HepG2 (cell line): ENCODE measurements around the gene ADARB2. TPM values are rescaled to one million over a fixed set of nuclear protein-coding genes. Genes with fewer than 3 reads are reported as not detected.

ENCODE experiments used
- BCL6 ChIP-seq: IDR thresholded peaks from 2 replicates; pipeline ENCODE4 v1.6.1; 2016; ENCODE audit warnings: missing genetic modification reagents, missing compliant biosample characterization
- FOXP1 ChIP-seq, 2 experiments: fragments of 450-650 bp in 1 of 2; IDR thresholded peaks; 2 replicates each; pipeline ENCODE4 v1.6.1; 2017 to 2018; ENCODE audit warnings: antibody characterized with exemption in 1 of 2
- HCFC1 ChIP-seq: fragments of 150-350 bp; IDR thresholded peaks from 2 replicates; pipeline ENCODE4 v1.6.1; 2014; ENCODE audit warnings: low read depth, low read length
- HNRNPL ChIP-seq: fragments of 200-400 bp; formaldehyde crosslinking; IDR thresholded peaks from 2 replicates; pipeline ENCODE4 v1.6.1; 2017; ENCODE audit warnings: mild to moderate bottlenecking, low read depth, low read length
- KDM6A ChIP-seq: IDR thresholded peaks from 2 replicates; pipeline ENCODE4 v1.6.1; 2016; ENCODE audit warnings: low read depth
- NCOR1 ChIP-seq: fragments of 200-600 bp; sonication (generic); IDR thresholded peaks from 2 replicates; pipeline ENCODE4 v1.7.0; 2017; ENCODE audit warnings: antibody characterized with exemption, low read length, borderline replicate concordance
- PTBP1 ChIP-seq: fragments of 200-400 bp; formaldehyde crosslinking; IDR thresholded peaks from 2 replicates; pipeline ENCODE4 v1.6.1; 2018; ENCODE audit warnings: low read length, low read depth; ENCODE audit not compliant: poor library complexity, severe bottlenecking
- RNF2 ChIP-seq: fragments of 450-650 bp; conservative IDR thresholded peaks from 2 replicates; pipeline ENCODE4 v1.6.1; 2016; ENCODE audit warnings: low read depth
- SIX4 ChIP-seq: sonication (generic); formaldehyde crosslinking; IDR thresholded peaks from 2 replicates; pipeline ENCODE4 v1.4.0; 2020; ENCODE audit warnings: missing genetic modification reagents
- SMARCC2 ChIP-seq: fragments of 450-650 bp; IDR thresholded peaks from 2 replicates; pipeline ENCODE4 v1.6.1; 2017; ENCODE audit warnings: antibody characterized with exemption, mild to moderate bottlenecking
- SPEN ChIP-seq: sonication (generic); formaldehyde crosslinking; IDR thresholded peaks from 2 replicates; pipeline ENCODE4 v1.5.1; 2020; ENCODE audit warnings: low read depth, mild to moderate bottlenecking, missing genetic modification reagents
- TCF7 ChIP-seq: sonication (generic); IDR thresholded peaks from 2 replicates; pipeline ENCODE4 v1.6.1; 2016; ENCODE audit warnings: antibody characterized with exemption, low read depth
- TEAD2 ChIP-seq: sonication (generic); formaldehyde crosslinking; IDR thresholded peaks from 2 replicates; pipeline ENCODE4 v1.9.0; 2021; ENCODE audit warnings: missing genetic modification reagents
- ZNF17 ChIP-seq: sonication (generic); formaldehyde crosslinking; IDR thresholded peaks from 2 replicates; pipeline ENCODE4 v1.5.0; 2020; ENCODE audit warnings: mild to moderate bottlenecking, missing genetic modification reagents
- ZNF24 ChIP-seq: fragments of 450-650 bp; IDR thresholded peaks from 2 replicates; pipeline ENCODE4 v1.6.1; 2017; ENCODE audit warnings: antibody characterized with exemption, mild to moderate bottlenecking
- ZNF282 ChIP-seq: fragments of 450-650 bp; IDR thresholded peaks from 2 replicates; pipeline ENCODE4 v1.6.1; 2018; ENCODE audit not compliant: partially characterized antibody
- ZNF335 ChIP-seq: sonication (generic); formaldehyde crosslinking; IDR thresholded peaks from 2 replicates; pipeline ENCODE4 v1.4.0; 2020; ENCODE audit warnings: missing genetic modification reagents
- ZNF350 ChIP-seq: sonication (generic); formaldehyde crosslinking; IDR thresholded peaks from 2 replicates; pipeline ENCODE4 v1.4.0; 2020; ENCODE audit warnings: mild to moderate bottlenecking, low read depth, missing genetic modification reagents, borderline replicate concordance
- ZNF841 ChIP-seq: sonication (generic); formaldehyde crosslinking; IDR thresholded peaks from 2 replicates; pipeline ENCODE4 v1.8.1; 2023; ENCODE audit warnings: missing genetic modification reagents, borderline replicate concordance
- polyA plus RNA-seq, 8 experiments: library from polyadenylated mRNA; depleted of rRNA in 3 of 8; stranded (reverse) in 7 of 8; unstranded in 1 of 8; fragments of >200 nt; fragmentation: Illumina TruSeq in 4 of 8; extraction: Trizol in 4 of 8; gene quantifications; 2 replicates each; pipeline versions ENCODE4 v1.2.1 to v1.2.3, GENCODE V29; 2011 to 2016; ENCODE audit warnings: low read depth in 4 of 8, missing spikeins in 1 of 8, mixed read lengths in 1 of 8; ENCODE audit not compliant: insufficient read depth in 1 of 8
- total RNA-seq, 5 experiments: library from RNA; depleted of rRNA; stranded (reverse); fragments of >200 nt; fragmentation: Illumina TruSeq; extraction: Trizol; gene quantifications; 2 replicates each; pipeline ENCODE4 v1.2.3, GENCODE V29; 2016; ENCODE audit warnings: low read depth in 1 of 5
- TF ChIP-seq, protein P1 (sequence below): IDR thresholded peaks from 2 replicates; pipeline ENCODE4 v1.4.0; 2020; ENCODE audit warnings: mild to moderate bottlenecking, missing genetic modification reagents
- TF ChIP-seq, protein P2 (sequence below): sonication (generic); formaldehyde crosslinking; IDR thresholded peaks from 2 replicates; pipeline ENCODE4 v1.9.0; 2021; ENCODE audit warnings: mild to moderate bottlenecking, missing genetic modification reagents
- TF ChIP-seq, protein P3 (sequence below): sonication (generic); formaldehyde crosslinking; IDR thresholded peaks from 2 replicates; pipeline ENCODE4 v1.4.0; 2020; ENCODE audit warnings: mild to moderate bottlenecking, low read depth, missing genetic modification reagents

ADARB2 gene
- total and polyA plus RNA-seq, 2 of the 13 experiments (the other 11 are each of a cell fraction or from before 2014, with no cell fraction given) = not detected

DNA sequence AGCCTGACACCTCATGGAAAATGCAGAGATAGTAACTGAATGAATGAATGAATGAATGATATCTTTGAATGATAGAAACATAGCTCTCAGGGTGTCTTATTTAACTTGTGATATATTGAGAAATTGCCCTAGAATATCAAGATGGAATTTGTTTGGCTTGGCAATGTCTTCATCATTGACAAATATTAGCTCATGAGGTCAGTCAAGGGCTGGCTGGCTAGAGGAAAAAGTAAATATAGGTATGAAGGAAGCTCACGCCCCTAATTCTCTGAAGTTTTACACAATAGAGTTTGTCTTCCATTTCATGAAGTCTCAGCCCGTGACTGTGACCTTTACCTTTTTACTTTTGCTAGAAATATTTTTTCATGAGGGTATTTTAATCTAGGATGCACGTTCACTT lies 305.2 kb downstream of the ADARB2 start (continued):
- TF ChIP-seq, protein P1, sequence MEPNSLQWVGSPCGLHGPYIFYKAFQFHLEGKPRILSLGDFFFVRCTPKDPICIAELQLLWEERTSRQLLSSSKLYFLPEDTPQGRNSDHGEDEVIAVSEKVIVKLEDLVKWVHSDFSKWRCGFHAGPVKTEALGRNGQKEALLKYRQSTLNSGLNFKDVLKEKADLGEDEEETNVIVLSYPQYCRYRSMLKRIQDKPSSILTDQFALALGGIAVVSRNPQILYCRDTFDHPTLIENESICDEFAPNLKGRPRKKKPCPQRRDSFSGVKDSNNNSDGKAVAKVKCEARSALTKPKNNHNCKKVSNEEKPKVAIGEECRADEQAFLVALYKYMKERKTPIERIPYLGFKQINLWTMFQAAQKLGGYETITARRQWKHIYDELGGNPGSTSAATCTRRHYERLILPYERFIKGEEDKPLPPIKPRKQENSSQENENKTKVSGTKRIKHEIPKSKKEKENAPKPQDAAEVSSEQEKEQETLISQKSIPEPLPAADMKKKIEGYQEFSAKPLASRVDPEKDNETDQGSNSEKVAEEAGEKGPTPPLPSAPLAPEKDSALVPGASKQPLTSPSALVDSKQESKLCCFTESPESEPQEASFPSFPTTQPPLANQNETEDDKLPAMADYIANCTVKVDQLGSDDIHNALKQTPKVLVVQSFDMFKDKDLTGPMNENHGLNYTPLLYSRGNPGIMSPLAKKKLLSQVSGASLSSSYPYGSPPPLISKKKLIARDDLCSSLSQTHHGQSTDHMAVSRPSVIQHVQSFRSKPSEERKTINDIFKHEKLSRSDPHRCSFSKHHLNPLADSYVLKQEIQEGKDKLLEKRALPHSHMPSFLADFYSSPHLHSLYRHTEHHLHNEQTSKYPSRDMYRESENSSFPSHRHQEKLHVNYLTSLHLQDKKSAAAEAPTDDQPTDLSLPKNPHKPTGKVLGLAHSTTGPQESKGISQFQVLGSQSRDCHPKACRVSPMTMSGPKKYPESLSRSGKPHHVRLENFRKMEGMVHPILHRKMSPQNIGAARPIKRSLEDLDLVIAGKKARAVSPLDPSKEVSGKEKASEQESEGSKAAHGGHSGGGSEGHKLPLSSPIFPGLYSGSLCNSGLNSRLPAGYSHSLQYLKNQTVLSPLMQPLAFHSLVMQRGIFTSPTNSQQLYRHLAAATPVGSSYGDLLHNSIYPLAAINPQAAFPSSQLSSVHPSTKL (CRISPR knock-in tag) = peak; percentile 42; the same call in 1 of the 2 replicates
- TF ChIP-seq HNRNPL (no peak), TCF7 (peak; percentile 38), SPEN (no peak), ZNF841 (CRISPR knock-in tag) (no peak), NCOR1 (0 out of 2 replicates have a peak, but pooled peaks have one; percentile 34), ZNF350 (no peak), RNF2 (no peak), ZNF335 (CRISPR knock-in tag) (no peak), HCFC1 (no peak), BCL6 (CRISPR knock-in tag) (peak; percentile 61; the same call in 1 of the 2 replicates), ZNF282 (no peak), PTBP1 (no peak), ZNF24 (0 out of 2 replicates have a peak, but pooled peaks have one; percentile 16), KDM6A (CRISPR knock-in tag) (no peak), FOXP1 (IDR thresholded peaks at IDR 0.05) (no peak), FOXP1 (CRISPR knock-in tag; IDR thresholded peaks at IDR 0.05) (no peak), TEAD2 (no peak), ZNF17 (CRISPR knock-in tag) (no peak), SMARCC2 (no peak), SIX4 (no peak)
- TF ChIP-seq, protein P2, sequence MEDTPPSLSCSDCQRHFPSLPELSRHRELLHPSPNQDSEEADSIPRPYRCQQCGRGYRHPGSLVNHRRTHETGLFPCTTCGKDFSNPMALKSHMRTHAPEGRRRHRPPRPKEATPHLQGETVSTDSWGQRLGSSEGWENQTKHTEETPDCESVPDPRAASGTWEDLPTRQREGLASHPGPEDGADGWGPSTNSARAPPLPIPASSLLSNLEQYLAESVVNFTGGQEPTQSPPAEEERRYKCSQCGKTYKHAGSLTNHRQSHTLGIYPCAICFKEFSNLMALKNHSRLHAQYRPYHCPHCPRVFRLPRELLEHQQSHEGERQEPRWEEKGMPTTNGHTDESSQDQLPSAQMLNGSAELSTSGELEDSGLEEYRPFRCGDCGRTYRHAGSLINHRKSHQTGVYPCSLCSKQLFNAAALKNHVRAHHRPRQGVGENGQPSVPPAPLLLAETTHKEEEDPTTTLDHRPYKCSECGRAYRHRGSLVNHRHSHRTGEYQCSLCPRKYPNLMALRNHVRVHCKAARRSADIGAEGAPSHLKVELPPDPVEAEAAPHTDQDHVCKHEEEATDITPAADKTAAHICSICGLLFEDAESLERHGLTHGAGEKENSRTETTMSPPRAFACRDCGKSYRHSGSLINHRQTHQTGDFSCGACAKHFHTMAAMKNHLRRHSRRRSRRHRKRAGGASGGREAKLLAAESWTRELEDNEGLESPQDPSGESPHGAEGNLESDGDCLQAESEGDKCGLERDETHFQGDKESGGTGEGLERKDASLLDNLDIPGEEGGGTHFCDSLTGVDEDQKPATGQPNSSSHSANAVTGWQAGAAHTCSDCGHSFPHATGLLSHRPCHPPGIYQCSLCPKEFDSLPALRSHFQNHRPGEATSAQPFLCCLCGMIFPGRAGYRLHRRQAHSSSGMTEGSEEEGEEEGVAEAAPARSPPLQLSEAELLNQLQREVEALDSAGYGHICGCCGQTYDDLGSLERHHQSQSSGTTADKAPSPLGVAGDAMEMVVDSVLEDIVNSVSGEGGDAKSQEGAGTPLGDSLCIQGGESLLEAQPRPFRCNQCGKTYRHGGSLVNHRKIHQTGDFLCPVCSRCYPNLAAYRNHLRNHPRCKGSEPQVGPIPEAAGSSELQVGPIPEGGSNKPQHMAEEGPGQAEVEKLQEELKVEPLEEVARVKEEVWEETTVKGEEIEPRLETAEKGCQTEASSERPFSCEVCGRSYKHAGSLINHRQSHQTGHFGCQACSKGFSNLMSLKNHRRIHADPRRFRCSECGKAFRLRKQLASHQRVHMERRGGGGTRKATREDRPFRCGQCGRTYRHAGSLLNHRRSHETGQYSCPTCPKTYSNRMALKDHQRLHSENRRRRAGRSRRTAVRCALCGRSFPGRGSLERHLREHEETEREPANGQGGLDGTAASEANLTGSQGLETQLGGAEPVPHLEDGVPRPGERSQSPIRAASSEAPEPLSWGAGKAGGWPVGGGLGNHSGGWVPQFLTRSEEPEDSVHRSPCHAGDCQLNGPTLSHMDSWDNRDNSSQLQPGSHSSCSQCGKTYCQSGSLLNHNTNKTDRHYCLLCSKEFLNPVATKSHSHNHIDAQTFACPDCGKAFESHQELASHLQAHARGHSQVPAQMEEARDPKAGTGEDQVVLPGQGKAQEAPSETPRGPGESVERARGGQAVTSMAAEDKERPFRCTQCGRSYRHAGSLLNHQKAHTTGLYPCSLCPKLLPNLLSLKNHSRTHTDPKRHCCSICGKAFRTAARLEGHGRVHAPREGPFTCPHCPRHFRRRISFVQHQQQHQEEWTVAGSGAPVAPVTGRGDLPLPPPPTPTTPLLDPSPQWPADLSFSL (CRISPR knock-in tag) = no peak
- TF ChIP-seq, protein P3, sequence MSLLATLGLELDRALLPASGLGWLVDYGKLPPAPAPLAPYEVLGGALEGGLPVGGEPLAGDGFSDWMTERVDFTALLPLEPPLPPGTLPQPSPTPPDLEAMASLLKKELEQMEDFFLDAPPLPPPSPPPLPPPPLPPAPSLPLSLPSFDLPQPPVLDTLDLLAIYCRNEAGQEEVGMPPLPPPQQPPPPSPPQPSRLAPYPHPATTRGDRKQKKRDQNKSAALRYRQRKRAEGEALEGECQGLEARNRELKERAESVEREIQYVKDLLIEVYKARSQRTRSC (CRISPR knock-in tag) = no peak
